Mesendoderm (in vitro differentiated cells): ENCODE data around the gene CBFB.

Experiments used
- DNase-seq: peaks from one replicate; pipeline ENCODE4 v3.0.0; 2013
- H2AK5ac ChIP-seq: 2 replicates; pipeline ENCODE4 v1.6.1; 2013; ENCODE audit warnings: low read length, inconsistent platforms
- H2BK120ac ChIP-seq: 2 replicates; pipeline ENCODE4 v1.6.1; 2013; ENCODE audit warnings: low read depth, mild to moderate bottlenecking, low read length, moderate library complexity, mixed read lengths
- H2BK15ac ChIP-seq: replicated peaks from 2 replicates; pipeline ENCODE4 v1.6.1; 2013; ENCODE audit warnings: low read depth, mild to moderate bottlenecking, moderate library complexity
- H2BK5ac ChIP-seq: 2 replicates; pipeline ENCODE4 v1.6.1; 2013; ENCODE audit warnings: low read length, inconsistent platforms
- H3K18ac ChIP-seq: 2 replicates; pipeline ENCODE4 v1.6.1; 2013; ENCODE audit warnings: mild to moderate bottlenecking, low read length, mixed read lengths
- H3K23ac ChIP-seq: one replicate; pipeline ENCODE4 v1.6.1; 2013; ENCODE audit warnings: low read length
- H3K27ac ChIP-seq: 2 replicates; pipeline ENCODE4 v1.5.1; 2013; ENCODE audit warnings: low read depth, mild to moderate bottlenecking, inconsistent platforms, low read length, moderate library complexity
- H3K27me3 ChIP-seq: 2 replicates; pipeline ENCODE4 v1.6.1; 2013; ENCODE audit warnings: low read length, control low read depth, mild to moderate bottlenecking, inconsistent platforms; ENCODE audit not compliant: insufficient read depth, poor library complexity
- H3K36me3 ChIP-seq: 2 replicates; pipeline ENCODE4 v1.6.1; 2013; ENCODE audit warnings: low read length, inconsistent platforms; ENCODE audit not compliant: control insufficient read depth, insufficient read depth
- H3K4ac ChIP-seq: one replicate; pipeline ENCODE4 v1.6.1; 2013; ENCODE audit warnings: low read depth, mild to moderate bottlenecking, low read length, moderate library complexity
- H3K4me1 ChIP-seq: 2 replicates; pipeline ENCODE4 v1.6.1; 2013; ENCODE audit warnings: low read depth, low read length, inconsistent platforms; ENCODE audit not compliant: control insufficient read depth
- H3K4me2 ChIP-seq: 2 replicates; pipeline ENCODE4 v1.6.1; 2013; ENCODE audit warnings: low read length
- H3K4me3 ChIP-seq: 2 replicates; pipeline ENCODE4 v1.5.1; 2013; ENCODE audit warnings: mild to moderate bottlenecking, low read length
- H3K56ac ChIP-seq: one replicate; pipeline ENCODE4 v1.6.1; 2013; ENCODE audit warnings: low read length
- H3K79me1 ChIP-seq: 2 replicates; pipeline ENCODE4 v1.6.1; 2013; ENCODE audit warnings: low read length, inconsistent platforms
- H3K79me2 ChIP-seq: 2 replicates; pipeline ENCODE4 v1.6.1; 2013; ENCODE audit warnings: mild to moderate bottlenecking, low read length; ENCODE audit not compliant: control insufficient read depth, insufficient read depth
- H3K9ac ChIP-seq: 2 replicates; pipeline ENCODE4 v1.6.1; 2013; ENCODE audit warnings: low read length, inconsistent platforms
- H4K5ac ChIP-seq: one replicate; pipeline ENCODE4 v1.6.1; 2013; ENCODE audit warnings: low read length
- H4K8ac ChIP-seq: one replicate; pipeline ENCODE4 v1.6.1; 2013; ENCODE audit warnings: low read depth, mild to moderate bottlenecking, control low read depth, low read length, moderate library complexity
- WGBS: extraction: QIAGEN DNeasy Blood & Tissue Kit; methylation state at CpG from one replicate; pipeline ENCODE4 v1.1.7; 2013; ENCODE audit warnings: low lambda C conversion rate, missing lambda C conversion rate; ENCODE audit not compliant: insufficient coverage; ENCODE audit errors: extremely low coverage; 5-methylcytosine and 5-hydroxymethylcytosine counted together

CBFB gene

GRCh38 chr16:67029254-67030096 lies 526 bp downstream of the CBFB start:
- peak overlapping the region; percentile 96 for H3K18ac ChIP-seq
- H3K27me3 ChIP-seq = no peaks in the 10 kb centered on the region
- H4K8ac ChIP-seq = peak overlapping the region; percentile 7
- H4K5ac ChIP-seq = no peak overlapping the region
- peak overlapping the region; percentile 89 for H3K4me3 ChIP-seq
- peaks cover 5% of the 10 kb centered on the region for H3K79me1 ChIP-seq
- H3K9ac ChIP-seq = peak overlapping the region; percentile 88
- peak overlapping the region; percentile 96 for H3K4ac ChIP-seq
- H3K36me3 ChIP-seq = no peaks in the 10 kb centered on the region
- peaks cover 2% of the 10 kb centered on the region for H3K4me1 ChIP-seq
- peak overlapping the region; percentile 91 for H3K4me2 ChIP-seq
- no peak overlapping the region for H2BK15ac ChIP-seq
- peaks cover 30% of the 10 kb centered on the region for H3K79me2 ChIP-seq
- peak; percentile 37 for DNase-seq
- H2AK5ac ChIP-seq = no peak overlapping the region
- peak overlapping the region; percentile 90 for H3K56ac ChIP-seq
- no peak overlapping the region for H2BK5ac ChIP-seq
- H3K27ac ChIP-seq = peak overlapping the region; percentile 93
- no peak overlapping the region for H2BK120ac ChIP-seq
- WGBS = no CpG with 5 or more reads among the region's 123 CpGs
- H3K23ac ChIP-seq = peak overlapping the region; percentile 60

GRCh38 chr16:67030221-67030962 lies 1.4 kb downstream of the CBFB start:
- Histone ChIP-seq H3K79me1 (peaks cover 5% of the 10 kb centered on the region), H3K23ac (peak overlapping the region; percentile 60), H4K5ac (no peak overlapping the region), H3K27ac (peak overlapping the region; percentile 25), H2BK15ac (no peak overlapping the region), H3K4ac (no peak overlapping the region), H3K4me2 (peak overlapping the region; percentile 91), H3K79me2 (peaks cover 38% of the 10 kb centered on the region), H3K4me1 (peaks cover 2% of the 10 kb centered on the region), H3K56ac (peak overlapping the region; percentile 90), H3K9ac (peak overlapping the region; percentile 88), H4K8ac (no peak overlapping the region), H2BK120ac (no peak overlapping the region), H3K36me3 (no peaks in the 10 kb centered on the region), H3K18ac (peak overlapping the region; percentile 96), H3K4me3 (peak overlapping the region; percentile 89), H2BK5ac (no peak overlapping the region), H3K27me3 (no peaks in the 10 kb centered on the region), H2AK5ac (no peak overlapping the region)
- DNase-seq = no peak
- WGBS = no CpG with 5 or more reads among the region's 18 CpGs

- H3K27ac ChIP-seq = no peak overlapping the region
- no peak overlapping the region for H2BK5ac ChIP-seq
- H2BK120ac ChIP-seq = no peak overlapping the region
- H3K79me2 ChIP-seq = peaks cover 40% of the 10 kb centered on the region
- no peak overlapping the region for H2AK5ac ChIP-seq
- no peak overlapping the region for H3K56ac ChIP-seq
- H3K36me3 ChIP-seq = no peaks in the 10 kb centered on the region
- peaks cover 2% of the 10 kb centered on the region for H3K4me1 ChIP-seq
- H2BK15ac ChIP-seq = no peak overlapping the region
- H4K5ac ChIP-seq = no peak overlapping the region
- H3K27me3 ChIP-seq = no peaks in the 10 kb centered on the region
- no peak overlapping the region for H3K18ac ChIP-seq
- no peak overlapping the region for H3K9ac ChIP-seq
- WGBS = no CpG with 5 or more reads among the region's 4 CpGs
- no peak for DNase-seq
- H3K23ac ChIP-seq = no peak overlapping the region
- H3K4ac ChIP-seq = no peak overlapping the region
- H3K4me2 ChIP-seq = no peak overlapping the region
- H3K79me1 ChIP-seq = peaks cover 5% of the 10 kb centered on the region
- no peak overlapping the region for H3K4me3 ChIP-seq
- H4K8ac ChIP-seq = no peak overlapping the region
Measured at GRCh38 chr16:67034487-67034886, 5.5 kb downstream of the CBFB start.

- H3K36me3 ChIP-seq = no peaks in the 10 kb centered on the region
- no peak overlapping the region for H3K18ac ChIP-seq
- H3K27ac ChIP-seq = no peak overlapping the region
- no peak overlapping the region for H2BK15ac ChIP-seq
- DNase-seq = no peak
- no peak overlapping the region for H2BK120ac ChIP-seq
- H3K23ac ChIP-seq = no peak overlapping the region
- H3K79me2 ChIP-seq = peaks cover 32% of the 10 kb centered on the region
- H3K4me2 ChIP-seq = no peak overlapping the region
- H3K4me3 ChIP-seq = no peak overlapping the region
- no peaks in the 10 kb centered on the region for H3K27me3 ChIP-seq
- WGBS = no CpG with 5 or more reads among the region's 1 CpG
- no peak overlapping the region for H3K9ac ChIP-seq
- no peak overlapping the region for H2AK5ac ChIP-seq
- no peak overlapping the region for H3K4ac ChIP-seq
- peaks cover under 1% of the 10 kb centered on the region for H3K4me1 ChIP-seq
- no peak overlapping the region for H4K5ac ChIP-seq
- H4K8ac ChIP-seq = no peak overlapping the region
- peaks cover under 1% of the 10 kb centered on the region for H3K79me1 ChIP-seq
- no peak overlapping the region for H3K56ac ChIP-seq
- no peak overlapping the region for H2BK5ac ChIP-seq
Measured at GRCh38 chr16:67035364-67035763, 6.4 kb downstream of the CBFB start.

GRCh38 chr16:67036323-67036741 lies 7.4 kb downstream of the CBFB start:
- DNase-seq = no peak
- no peak overlapping the region for H3K23ac ChIP-seq
- no peak overlapping the region for H4K8ac ChIP-seq
- no peaks in the 10 kb centered on the region for H3K36me3 ChIP-seq
- no peak overlapping the region for H2BK120ac ChIP-seq
- no peak overlapping the region for H3K4me3 ChIP-seq
- no peak overlapping the region for H3K4me2 ChIP-seq
- no peak overlapping the region for H2BK15ac ChIP-seq
- no peak overlapping the region for H3K18ac ChIP-seq
- H3K27ac ChIP-seq = no peak overlapping the region
- WGBS = no CpG with 5 or more reads among the region's 5 CpGs
- H3K79me1 ChIP-seq = peaks cover 3% of the 10 kb centered on the region
- H3K79me2 ChIP-seq = peaks cover 27% of the 10 kb centered on the region
- no peaks in the 10 kb centered on the region for H3K4me1 ChIP-seq
- H3K56ac ChIP-seq = no peak overlapping the region
- no peak overlapping the region for H2AK5ac ChIP-seq
- H3K4ac ChIP-seq = no peak overlapping the region
- no peak overlapping the region for H4K5ac ChIP-seq
- no peak overlapping the region for H2BK5ac ChIP-seq
- H3K9ac ChIP-seq = no peak overlapping the region
- no peaks in the 10 kb centered on the region for H3K27me3 ChIP-seq
